Glomerular endothelial cell (primary cell): ENCODE results near the gene HTR1E. TPM values are rescaled to one million over a fixed set of nuclear protein-coding genes. Genes with fewer than 3 reads are reported as not detected.

Experiments
- total RNA-seq: library from RNA; depleted of rRNA; stranded (reverse); fragments of >200 nt; gene quantifications from 2 replicates; pipeline ENCODE4 v1.2.3, GENCODE V29; 2015

HTR1E gene
- total RNA-seq, 1 donor from 2014 or later = not detected

Other genes with a start within 250 kb of the HTR1E start
- gene CGA, start 157.6 kb downstream of the HTR1E start, total RNA-seq = not detected in 2 replicates
- 13.2 and 25.5 TPM in 2 replicates for gene ZNF292, start 218.0 kb downstream of the HTR1E start, total RNA-seq